HepG2 (cell line): ENCODE data around the gene CTIF. TPM values are rescaled to one million over a fixed set of nuclear protein-coding genes. Genes with fewer than 3 reads are reported as not detected.

Experiments used
- ATAC-seq: fragments of 200-7000 bp; cut with Tn5 transposase; 3 replicates; pipeline ENCODE4 v1.9.1; 2020; ENCODE audit warnings: mild to moderate bottlenecking, moderate library complexity
- BruUV-seq: library from RNA; stranded (reverse); fragments of 400-500 nt; replicated peaks from 2 replicates; lab custom pipeline; 2021; lab: Mats Ljungman, UMichigan
- CTCF ChIA-PET: fragments of 300-600 bp; formaldehyde crosslinking; extraction: SDS; loops from one replicate; lab custom pipeline; 2021; ENCODE audit warnings: low total read pairs, inconsistent platforms, low intra/inter-chr PET ratio; lab: Yijun Ruan, JAX
- POLR2A ChIA-PET: fragments of 350-600 bp; sonication (Branson Sonifier 250); formaldehyde crosslinking; loops from one replicate; lab custom pipeline; 2020; ENCODE audit warnings: antibody characterized with exemption, inconsistent platforms; lab: Yijun Ruan, JAX
- DNase-seq: peaks from one replicate; pipeline ENCODE4 v3.0.0-alpha.2; 2015; ENCODE audit warnings: low spot score
- FAIRE-seq: peaks from 3 replicates; lab custom pipeline; 2011; peaks lifted over from hg19 to GRCh38; lab: Jason Lieb, UNC
- H2AFZ ChIP-seq: one replicate; pipeline ENCODE4 v1.6.1; 2011; ENCODE audit warnings: low read length, inconsistent platforms
- H3K27ac ChIP-seq: fragments of 300-600 bp; 3 replicates; pipeline ENCODE4 v1.8.0; 2011; ENCODE audit warnings: mixed run types, mild to moderate bottlenecking, mixed read lengths, low read length, inconsistent platforms; ENCODE audit not compliant: insufficient read depth; ENCODE audit errors: extremely low read length
- H3K27me3 ChIP-seq, 2 experiments: fragments of 200-600 bp in 1 of 2; 2 replicates in 1 of 2; 3 replicates in 1 of 2; pipeline versions ENCODE4 v1.6.0 to v1.8.0; 2011; ENCODE audit warnings: low read length in 2 of 2, mild to moderate bottlenecking in 2 of 2, moderate library complexity in 2 of 2, inconsistent platforms in 1 of 2; ENCODE audit not compliant: insufficient read depth in 2 of 2, control insufficient read depth in 1 of 2
- H3K36me3 ChIP-seq, 2 experiments: fragments of 200-600 bp in 1 of 2; replicated peaks in 1 of 2; 2 replicates in 1 of 2; 3 replicates in 1 of 2; pipeline versions ENCODE4 v1.5.1 to v1.8.0; 2011; ENCODE audit warnings: low read length in 2 of 2, inconsistent platforms in 1 of 2; ENCODE audit not compliant: insufficient read depth in 2 of 2, control insufficient read depth in 1 of 2
- H3K4me1 ChIP-seq: 2 replicates; pipeline ENCODE4 v1.5.1; 2012; ENCODE audit warnings: low read length, inconsistent platforms; ENCODE audit not compliant: insufficient read depth
- H3K4me2 ChIP-seq: 2 replicates; pipeline ENCODE4 v1.6.0; 2011; ENCODE audit warnings: low read depth, low read length, inconsistent platforms
- H3K4me3 ChIP-seq, 3 experiments: fragments of 200-600 bp in 1 of 3; sonication (generic), shearing (Covaris generic) in 1 of 3; replicated peaks in 1 of 3; 2 replicates each; pipeline ENCODE4 v1.5.1; 2011 to 2016; ENCODE audit warnings: low read length in 3 of 3, inconsistent platforms in 2 of 3, low read depth in 2 of 3, mild to moderate bottlenecking in 2 of 3, control low read depth in 1 of 3, mixed read lengths in 1 of 3; ENCODE audit not compliant: insufficient read depth in 1 of 3
- H3K79me2 ChIP-seq: one replicate; pipeline ENCODE4 v1.6.1; 2011; ENCODE audit warnings: low read length, inconsistent platforms; ENCODE audit not compliant: insufficient read depth
- H3K9ac ChIP-seq: 2 replicates; pipeline ENCODE4 v1.6.0; 2011; ENCODE audit warnings: mild to moderate bottlenecking, low read depth, low read length, inconsistent platforms; ENCODE audit not compliant: insufficient read depth
- H3K9me3 ChIP-seq: 2 replicates; pipeline ENCODE4 v1.5.1; 2012; ENCODE audit warnings: mild to moderate bottlenecking, low read length
- H4K20me1 ChIP-seq: 2 replicates; pipeline ENCODE4 v1.6.0; 2011; ENCODE audit warnings: inconsistent platforms, mild to moderate bottlenecking, low read length, moderate library complexity; ENCODE audit not compliant: insufficient read depth
- ARNT ChIP-seq: fragments of 450-650 bp; IDR thresholded peaks from 2 replicates; pipeline ENCODE4 v1.6.1; 2017
- FOXK1 ChIP-seq: sonication (generic); formaldehyde crosslinking; IDR thresholded peaks from 2 replicates; pipeline ENCODE4 v1.4.0; 2020; ENCODE audit warnings: low read depth, missing genetic modification reagents, borderline replicate concordance
- GATA4 ChIP-seq: sonication (generic); IDR thresholded peaks from 2 replicates; pipeline ENCODE4 v1.6.1; 2016; ENCODE audit warnings: antibody characterized with exemption, low read depth, borderline replicate concordance
- SMC3 ChIP-seq: IDR thresholded peaks from 2 replicates; pipeline ENCODE4 v1.6.1; 2011; ENCODE audit warnings: low read length, improper control_type of control experiment
- TSC22D2 ChIP-seq: sonication (generic); formaldehyde crosslinking; IDR thresholded peaks from 2 replicates; pipeline ENCODE4 v1.5.1; 2020; ENCODE audit warnings: missing genetic modification reagents, mild to moderate bottlenecking, borderline replicate concordance
- ZBTB21 ChIP-seq: sonication (generic); formaldehyde crosslinking; IDR thresholded peaks from 2 replicates; pipeline ENCODE4 v1.4.0; 2020; ENCODE audit warnings: missing genetic modification reagents
- ZBTB38 ChIP-seq: sonication (generic); formaldehyde crosslinking; IDR thresholded peaks from 2 replicates; pipeline ENCODE4 v1.5.1; 2020; ENCODE audit warnings: mild to moderate bottlenecking, missing genetic modification reagents
- ZNF749 ChIP-seq: sonication (generic); formaldehyde crosslinking; IDR thresholded peaks from 2 replicates; pipeline ENCODE4 v1.8.0; 2022; ENCODE audit warnings: mild to moderate bottlenecking, missing genetic modification reagents, moderate library complexity, borderline replicate concordance
- ZSCAN21 ChIP-seq: sonication (generic); formaldehyde crosslinking; IDR thresholded peaks from 2 replicates; pipeline ENCODE4 v1.8.0; 2022; ENCODE audit warnings: mild to moderate bottlenecking, missing genetic modification reagents, moderate library complexity, borderline replicate concordance
- WGBS: methylation state at CpG from one replicate; pipeline ENCODE4 v1.1.6; 2017; ENCODE audit warnings: low lambda C conversion rate; 5-methylcytosine and 5-hydroxymethylcytosine counted together
- in situ Hi-C: cut with HindIII; loops from 2 replicates; pipeline ENCODE4 v1.10.0; 2017; ENCODE audit warnings: low pct_unique_long_range_greater_than_20kb; ENCODE audit not compliant: extremely low pct_ligation_motif_present
- intact Hi-C: fragments of 100-400 bp; cut with micrococcal nuclease; formaldehyde crosslinking; loops from one replicate; pipeline ENCODE4 v1.10.0; 2022; ENCODE audit not compliant: unreplicated experiment
- polyA plus RNA-seq, 8 experiments: library from polyadenylated mRNA; depleted of rRNA in 3 of 8; stranded (reverse) in 7 of 8; unstranded in 1 of 8; fragments of >200 nt; fragmentation: Illumina TruSeq in 4 of 8; extraction: Trizol in 4 of 8; gene quantifications; 2 replicates each; pipeline versions ENCODE4 v1.2.1 to v1.2.3, GENCODE V29; 2011 to 2016; ENCODE audit warnings: low read depth in 4 of 8, missing spikeins in 1 of 8, mixed read lengths in 1 of 8; ENCODE audit not compliant: insufficient read depth in 1 of 8
- total RNA-seq, 5 experiments: library from RNA; depleted of rRNA; stranded (reverse); fragments of >200 nt; fragmentation: Illumina TruSeq; extraction: Trizol; gene quantifications; 2 replicates each; pipeline ENCODE4 v1.2.3, GENCODE V29; 2016; ENCODE audit warnings: low read depth in 1 of 5
- TF ChIP-seq, protein P1 (sequence below): fragments of 450-650 bp; IDR thresholded peaks from 2 replicates; pipeline ENCODE4 v1.6.1; 2017; ENCODE audit warnings: mild to moderate bottlenecking
- TF ChIP-seq, protein P2 (sequence below): sonication (generic); formaldehyde crosslinking; IDR thresholded peaks from 2 replicates; pipeline ENCODE4 v1.9.0; 2021; ENCODE audit warnings: missing genetic modification reagents, borderline replicate concordance
- TF ChIP-seq, protein P3 (sequence below), 2 experiments: sonication (generic) in 1 of 2; formaldehyde crosslinking in 1 of 2; IDR thresholded peaks; 2 replicates each; pipeline versions ENCODE4 v1.5.1 to v1.6.1; 2011 to 2020; ENCODE audit warnings: borderline replicate concordance in 1 of 2, low read depth in 1 of 2, low read length in 1 of 2, mild to moderate bottlenecking in 1 of 2, missing genetic modification reagents in 1 of 2, moderate library complexity in 1 of 2
- TF ChIP-seq, protein P4 (sequence below): sonication (generic); formaldehyde crosslinking; IDR thresholded peaks from 2 replicates; pipeline ENCODE4 v1.4.0; 2020; ENCODE audit warnings: mild to moderate bottlenecking, missing genetic modification reagents
- TF ChIP-seq, protein P5 (sequence below): sonication (generic); formaldehyde crosslinking; IDR thresholded peaks from 2 replicates; pipeline ENCODE4 v1.4.0; 2020; ENCODE audit warnings: missing genetic modification reagents, borderline replicate concordance

Gene CTIF
- total and polyA plus RNA-seq, 2 of the 13 experiments (the other 11 are each of a cell fraction or from before 2014, with no cell fraction given), result 18.2 to 28.0 TPM

DNA sequence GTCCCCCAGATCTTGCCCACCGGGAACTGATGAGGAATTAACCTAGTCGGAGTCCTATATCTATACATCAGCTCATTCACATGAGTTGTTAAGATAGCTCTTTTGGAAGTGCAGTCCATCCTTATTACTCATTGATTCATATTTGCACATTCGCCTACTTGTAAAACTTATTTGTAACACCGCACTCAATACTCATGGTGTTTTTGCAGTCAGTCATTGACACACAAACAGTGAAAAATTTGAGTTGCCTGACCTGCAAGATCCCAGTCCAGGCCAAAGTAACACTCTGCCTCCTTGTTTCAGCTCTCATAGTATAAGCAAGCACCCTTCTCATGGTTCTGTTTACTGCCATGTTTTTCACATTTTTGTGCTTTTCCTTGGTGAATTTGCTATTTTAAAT, 180.6 kb downstream of the CTIF start:
- no peaks in the 10 kb centered on the region for H3K9me3 ChIP-seq
- BruUV-seq, result no TSS peak
- no peak overlapping the region for H3K9ac ChIP-seq
- no peaks in the 10 kb centered on the region for H3K27me3 ChIP-seq
- ChIA-PET POLR2A (no interaction called here), CTCF (no interaction called here)
- no peak overlapping the region for H3K4me3 ChIP-seq
- peaks cover 8 to 22% of the 10 kb centered on the region in 2 experiments; a peak in 4 of 5 replicates for H3K36me3 ChIP-seq
- no peak overlapping the region for H3K27ac ChIP-seq
- H4K20me1 ChIP-seq, result no peaks in the 10 kb centered on the region
- intact Hi-C loops, result no loop called here
- 96% methylated on average over 4 of the region's 4 CpGs for WGBS
- DNase-seq, result no peak
- H3K79me2 ChIP-seq, result no peaks in the 10 kb centered on the region
- no peak for FAIRE-seq
- in situ Hi-C loops, result no loop called here
- no peak overlapping the region for H3K4me2 ChIP-seq
- H3K4me1 ChIP-seq, result no peaks in the 10 kb centered on the region
- no peak overlapping the region for H2AFZ ChIP-seq
- no peak for ATAC-seq
- TF ChIP-seq, protein P1, sequence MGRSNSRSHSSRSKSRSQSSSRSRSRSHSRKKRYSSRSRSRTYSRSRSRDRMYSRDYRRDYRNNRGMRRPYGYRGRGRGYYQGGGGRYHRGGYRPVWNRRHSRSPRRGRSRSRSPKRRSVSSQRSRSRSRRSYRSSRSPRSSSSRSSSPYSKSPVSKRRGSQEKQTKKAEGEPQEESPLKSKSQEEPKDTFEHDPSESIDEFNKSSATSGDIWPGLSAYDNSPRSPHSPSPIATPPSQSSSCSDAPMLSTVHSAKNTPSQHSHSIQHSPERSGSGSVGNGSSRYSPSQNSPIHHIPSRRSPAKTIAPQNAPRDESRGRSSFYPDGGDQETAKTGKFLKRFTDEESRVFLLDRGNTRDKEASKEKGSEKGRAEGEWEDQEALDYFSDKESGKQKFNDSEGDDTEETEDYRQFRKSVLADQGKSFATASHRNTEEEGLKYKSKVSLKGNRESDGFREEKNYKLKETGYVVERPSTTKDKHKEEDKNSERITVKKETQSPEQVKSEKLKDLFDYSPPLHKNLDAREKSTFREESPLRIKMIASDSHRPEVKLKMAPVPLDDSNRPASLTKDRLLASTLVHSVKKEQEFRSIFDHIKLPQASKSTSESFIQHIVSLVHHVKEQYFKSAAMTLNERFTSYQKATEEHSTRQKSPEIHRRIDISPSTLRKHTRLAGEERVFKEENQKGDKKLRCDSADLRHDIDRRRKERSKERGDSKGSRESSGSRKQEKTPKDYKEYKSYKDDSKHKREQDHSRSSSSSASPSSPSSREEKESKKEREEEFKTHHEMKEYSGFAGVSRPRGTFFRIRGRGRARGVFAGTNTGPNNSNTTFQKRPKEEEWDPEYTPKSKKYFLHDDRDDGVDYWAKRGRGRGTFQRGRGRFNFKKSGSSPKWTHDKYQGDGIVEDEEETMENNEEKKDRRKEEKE, result no peak
- TF ChIP-seq, protein P2, sequence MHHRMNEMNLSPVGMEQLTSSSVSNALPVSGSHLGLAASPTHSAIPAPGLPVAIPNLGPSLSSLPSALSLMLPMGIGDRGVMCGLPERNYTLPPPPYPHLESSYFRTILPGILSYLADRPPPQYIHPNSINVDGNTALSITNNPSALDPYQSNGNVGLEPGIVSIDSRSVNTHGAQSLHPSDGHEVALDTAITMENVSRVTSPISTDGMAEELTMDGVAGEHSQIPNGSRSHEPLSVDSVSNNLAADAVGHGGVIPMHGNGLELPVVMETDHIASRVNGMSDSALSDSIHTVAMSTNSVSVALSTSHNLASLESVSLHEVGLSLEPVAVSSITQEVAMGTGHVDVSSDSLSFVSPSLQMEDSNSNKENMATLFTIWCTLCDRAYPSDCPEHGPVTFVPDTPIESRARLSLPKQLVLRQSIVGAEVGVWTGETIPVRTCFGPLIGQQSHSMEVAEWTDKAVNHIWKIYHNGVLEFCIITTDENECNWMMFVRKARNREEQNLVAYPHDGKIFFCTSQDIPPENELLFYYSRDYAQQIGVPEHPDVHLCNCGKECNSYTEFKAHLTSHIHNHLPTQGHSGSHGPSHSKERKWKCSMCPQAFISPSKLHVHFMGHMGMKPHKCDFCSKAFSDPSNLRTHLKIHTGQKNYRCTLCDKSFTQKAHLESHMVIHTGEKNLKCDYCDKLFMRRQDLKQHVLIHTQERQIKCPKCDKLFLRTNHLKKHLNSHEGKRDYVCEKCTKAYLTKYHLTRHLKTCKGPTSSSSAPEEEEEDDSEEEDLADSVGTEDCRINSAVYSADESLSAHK, result no peak
- TF ChIP-seq TSC22D2 (CRISPR knock-in tag) (no peak), ZSCAN21 (CRISPR knock-in tag) (no peak), SMC3 (no peak), ZBTB38 (CRISPR knock-in tag) (no peak), ARNT (no peak), FOXK1 (CRISPR knock-in tag) (no peak), ZBTB21 (no peak), ZNF749 (CRISPR knock-in tag) (no peak), GATA4 (no peak)
- TF ChIP-seq, protein P3, sequence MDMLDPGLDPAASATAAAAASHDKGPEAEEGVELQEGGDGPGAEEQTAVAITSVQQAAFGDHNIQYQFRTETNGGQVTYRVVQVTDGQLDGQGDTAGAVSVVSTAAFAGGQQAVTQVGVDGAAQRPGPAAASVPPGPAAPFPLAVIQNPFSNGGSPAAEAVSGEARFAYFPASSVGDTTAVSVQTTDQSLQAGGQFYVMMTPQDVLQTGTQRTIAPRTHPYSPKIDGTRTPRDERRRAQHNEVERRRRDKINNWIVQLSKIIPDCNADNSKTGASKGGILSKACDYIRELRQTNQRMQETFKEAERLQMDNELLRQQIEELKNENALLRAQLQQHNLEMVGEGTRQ (IDR thresholded peaks at IDR 0.05; ENCODE audit: low read depth, low read length), result no peak
- TF ChIP-seq, protein P3 (CRISPR knock-in tag; IDR thresholded peaks at IDR 0.05; ENCODE audit: borderline replicate concordance), result no peak
- TF ChIP-seq, protein P4, sequence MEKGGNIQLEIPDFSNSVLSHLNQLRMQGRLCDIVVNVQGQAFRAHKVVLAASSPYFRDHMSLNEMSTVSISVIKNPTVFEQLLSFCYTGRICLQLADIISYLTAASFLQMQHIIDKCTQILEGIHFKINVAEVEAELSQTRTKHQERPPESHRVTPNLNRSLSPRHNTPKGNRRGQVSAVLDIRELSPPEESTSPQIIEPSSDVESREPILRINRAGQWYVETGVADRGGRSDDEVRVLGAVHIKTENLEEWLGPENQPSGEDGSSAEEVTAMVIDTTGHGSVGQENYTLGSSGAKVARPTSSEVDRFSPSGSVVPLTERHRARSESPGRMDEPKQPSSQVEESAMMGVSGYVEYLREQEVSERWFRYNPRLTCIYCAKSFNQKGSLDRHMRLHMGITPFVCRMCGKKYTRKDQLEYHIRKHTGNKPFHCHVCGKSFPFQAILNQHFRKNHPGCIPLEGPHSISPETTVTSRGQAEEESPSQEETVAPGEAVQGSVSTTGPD (CRISPR knock-in tag), result no peak
- TF ChIP-seq, protein P5, sequence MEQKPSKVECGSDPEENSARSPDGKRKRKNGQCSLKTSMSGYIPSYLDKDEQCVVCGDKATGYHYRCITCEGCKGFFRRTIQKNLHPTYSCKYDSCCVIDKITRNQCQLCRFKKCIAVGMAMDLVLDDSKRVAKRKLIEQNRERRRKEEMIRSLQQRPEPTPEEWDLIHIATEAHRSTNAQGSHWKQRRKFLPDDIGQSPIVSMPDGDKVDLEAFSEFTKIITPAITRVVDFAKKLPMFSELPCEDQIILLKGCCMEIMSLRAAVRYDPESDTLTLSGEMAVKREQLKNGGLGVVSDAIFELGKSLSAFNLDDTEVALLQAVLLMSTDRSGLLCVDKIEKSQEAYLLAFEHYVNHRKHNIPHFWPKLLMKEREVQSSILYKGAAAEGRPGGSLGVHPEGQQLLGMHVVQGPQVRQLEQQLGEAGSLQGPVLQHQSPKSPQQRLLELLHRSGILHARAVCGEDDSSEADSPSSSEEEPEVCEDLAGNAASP, result no peak
